Measurements from ENCODE around the gene AUH.

The AUH gene

GRCh38 chr9:91243029-91243428 is 118.7 kb downstream of the AUH start:
- no peak for DNase-seq

- DNase-seq, result no peak
These were observed 119.8 kb downstream of the AUH start for GRCh38 chr9:91241909-91242308.

- DNase-seq, result no peak
These were observed 121.0 kb downstream of the AUH start for GRCh38 chr9:91240596-91241165.

- no peak for DNase-seq
These were observed 122.2 kb downstream of the AUH start for GRCh38 chr9:91239367-91240111.

- no peak for DNase-seq
These were observed 127.2 kb downstream of the AUH start for GRCh38 chr9:91234523-91234922.

- DNase-seq, result no peak
These were observed 130.1 kb downstream of the AUH start for GRCh38 chr9:91231619-91232018.

GRCh38 chr9:91223000-91223399 is 138.7 kb downstream of the AUH start:
- DNase-seq, result no peak

GRCh38 chr9:91222457-91222856 is 139.3 kb downstream of the AUH start:
- DNase-seq, result no peak

- DNase-seq, result no peak
These were observed 140.4 kb downstream of the AUH start for GRCh38 chr9:91221332-91221731.

- no peak for DNase-seq
These were observed 141.1 kb downstream of the AUH start for GRCh38 chr9:91220491-91221135.

GRCh38 chr9:91220021-91220420 is 141.7 kb downstream of the AUH start:
- DNase-seq, result no peak

GRCh38 chr9:91219557-91219956 is 142.2 kb downstream of the AUH start:
- no peak for DNase-seq

GRCh38 chr9:91217388-91217787 is 144.3 kb downstream of the AUH start:
- no peak for DNase-seq

- no peak for DNase-seq
These were observed 146.9 kb downstream of the AUH start for GRCh38 chr9:91214867-91215266.

- DNase-seq, result no peak
These were observed 147.6 kb downstream of the AUH start for GRCh38 chr9:91214086-91214485.

- no peak for DNase-seq
These were observed 149.0 kb downstream of the AUH start for GRCh38 chr9:91212596-91213243.

GRCh38 chr9:91211919-91212318 is 149.8 kb downstream of the AUH start:
- DNase-seq, result no peak

- no peak for DNase-seq
These were observed 150.3 kb downstream of the AUH start for GRCh38 chr9:91211414-91211813.

GRCh38 chr9:91210318-91210717 is 151.4 kb downstream of the AUH start:
- no peak for DNase-seq

GRCh38 chr9:91208837-91209236 is 152.9 kb downstream of the AUH start:
- no peak for DNase-seq

GRCh38 chr9:91208419-91208745 is 153.3 kb downstream of the AUH start:
- no peak for DNase-seq

GRCh38 chr9:91207729-91208418 is 153.8 kb downstream of the AUH start:
- DNase-seq, result peak in 3 of 6 experiments; percentile 3 to 25 (median 24)

- no peak for DNase-seq
These were observed 154.4 kb downstream of the AUH start for GRCh38 chr9:91207397-91207728.

- DNase-seq, result no peak
These were observed 154.9 kb downstream of the AUH start for GRCh38 chr9:91206806-91207205.
